Progenitor cell of endocrine pancreas (in vitro differentiated cells): ENCODE results near the gene PTGFRN. TPM values are rescaled to one million over a fixed set of nuclear protein-coding genes. Genes with fewer than 3 reads are reported as not detected.

ENCODE experiments used
- DNase-seq: peaks from one replicate; pipeline ENCODE4 v3.0.0; 2021; ENCODE audit warnings: low spot score; ENCODE audit not compliant: unreplicated experiment
- H3K27ac Mint-ChIP-seq: 2 replicates; pipeline ENCODE4 v1.8.0; 2021; ENCODE audit warnings: mild to moderate bottlenecking, moderate library complexity, mixed read lengths
- H3K27me3 Mint-ChIP-seq: 2 replicates; pipeline ENCODE4 v1.8.0; 2021; ENCODE audit warnings: mixed read lengths
- H3K36me3 Mint-ChIP-seq: 2 replicates; pipeline ENCODE4 v1.8.0; 2022; ENCODE audit warnings: mixed read lengths; ENCODE audit not compliant: insufficient read depth
- H3K4me1 Mint-ChIP-seq: 2 replicates; pipeline ENCODE4 v1.8.0; 2021; ENCODE audit warnings: low read depth, mixed read lengths
- H3K4me3 Mint-ChIP-seq: 2 replicates; pipeline ENCODE4 v1.8.0; 2021; ENCODE audit warnings: low read depth, mild to moderate bottlenecking, moderate library complexity, mixed read lengths
- H3K9me3 Mint-ChIP-seq: 2 replicates; pipeline ENCODE4 v1.8.0; 2021; ENCODE audit warnings: low read depth, mixed read lengths
- total RNA-seq: library from RNA; stranded (reverse); gene quantifications from 2 replicates; pipeline ENCODE4 v1.2.1, GENCODE V29; 2021
- TF ChIP-seq, protein P1 (sequence below): fragments of 200-600 bp; sonication (generic); IDR thresholded peaks from one replicate; pipeline ENCODE4 v1.5.0; 2021; ENCODE audit warnings: antibody characterized with exemption, mild to moderate bottlenecking; ENCODE audit not compliant: unreplicated experiment

The PTGFRN gene
- total RNA-seq, 1 donor from 2014 or later = 42.9 TPM

DNA sequence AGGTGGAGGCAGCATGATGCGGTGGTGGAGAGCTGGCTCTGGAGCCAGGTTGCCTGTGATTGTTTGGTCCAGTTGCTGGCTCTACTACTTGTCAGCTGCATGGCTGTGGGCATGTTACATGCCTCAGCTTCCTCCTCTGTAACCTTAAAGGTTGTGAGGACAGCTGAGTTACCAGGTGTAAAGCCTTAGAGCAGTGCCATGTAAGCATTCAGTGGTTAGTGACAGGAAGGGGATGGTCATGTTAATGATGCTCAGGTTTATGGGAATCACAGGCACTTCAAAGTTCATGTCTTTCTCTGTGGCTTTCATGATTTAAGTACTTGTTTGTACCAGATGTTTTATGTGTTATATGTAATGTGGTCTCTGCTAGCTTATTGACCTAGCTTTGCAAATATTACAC, 32.6 kb downstream of the PTGFRN start:
- H3K4me3 Mint-ChIP-seq = no peak overlapping the region
- H3K36me3 Mint-ChIP-seq = peaks cover 20% of the 10 kb centered on the region
- TF ChIP-seq, protein P1, sequence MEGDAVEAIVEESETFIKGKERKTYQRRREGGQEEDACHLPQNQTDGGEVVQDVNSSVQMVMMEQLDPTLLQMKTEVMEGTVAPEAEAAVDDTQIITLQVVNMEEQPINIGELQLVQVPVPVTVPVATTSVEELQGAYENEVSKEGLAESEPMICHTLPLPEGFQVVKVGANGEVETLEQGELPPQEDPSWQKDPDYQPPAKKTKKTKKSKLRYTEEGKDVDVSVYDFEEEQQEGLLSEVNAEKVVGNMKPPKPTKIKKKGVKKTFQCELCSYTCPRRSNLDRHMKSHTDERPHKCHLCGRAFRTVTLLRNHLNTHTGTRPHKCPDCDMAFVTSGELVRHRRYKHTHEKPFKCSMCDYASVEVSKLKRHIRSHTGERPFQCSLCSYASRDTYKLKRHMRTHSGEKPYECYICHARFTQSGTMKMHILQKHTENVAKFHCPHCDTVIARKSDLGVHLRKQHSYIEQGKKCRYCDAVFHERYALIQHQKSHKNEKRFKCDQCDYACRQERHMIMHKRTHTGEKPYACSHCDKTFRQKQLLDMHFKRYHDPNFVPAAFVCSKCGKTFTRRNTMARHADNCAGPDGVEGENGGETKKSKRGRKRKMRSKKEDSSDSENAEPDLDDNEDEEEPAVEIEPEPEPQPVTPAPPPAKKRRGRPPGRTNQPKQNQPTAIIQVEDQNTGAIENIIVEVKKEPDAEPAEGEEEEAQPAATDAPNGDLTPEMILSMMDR = no peak
- no peaks in the 10 kb centered on the region for H3K27me3 Mint-ChIP-seq
- H3K9me3 Mint-ChIP-seq = no peaks in the 10 kb centered on the region
- peaks cover 11% of the 10 kb centered on the region for H3K4me1 Mint-ChIP-seq
- no peak for DNase-seq
- no peak overlapping the region for H3K27ac Mint-ChIP-seq

DNA sequence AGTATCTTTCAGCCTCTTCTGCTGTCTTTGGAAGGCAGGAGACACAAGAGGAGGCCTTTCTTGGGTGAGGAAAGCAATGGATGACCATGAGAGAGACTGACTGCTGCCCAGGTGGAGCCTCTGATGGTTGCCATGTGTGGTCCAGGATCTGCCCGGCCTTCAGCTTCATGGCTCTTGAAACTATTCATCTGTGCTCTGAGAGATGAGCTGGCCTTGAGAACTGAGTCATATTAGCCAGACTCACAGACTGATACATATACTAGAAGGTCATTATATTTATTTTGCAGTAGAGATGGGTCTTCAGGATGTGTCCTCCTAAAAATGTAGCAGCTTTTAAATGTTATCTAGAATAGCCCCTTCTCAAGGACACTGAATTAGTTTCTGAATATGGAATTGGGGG, 33.7 kb downstream of the PTGFRN start:
- Mint-ChIP-seq H3K27ac (no peak overlapping the region), H3K36me3 (peaks cover 20% of the 10 kb centered on the region), H3K27me3 (no peaks in the 10 kb centered on the region), H3K9me3 (no peaks in the 10 kb centered on the region), H3K4me1 (peaks cover 11% of the 10 kb centered on the region), H3K4me3 (no peak overlapping the region)
- DNase-seq = no peak
- TF ChIP-seq, protein P1 = no peak

DNA sequence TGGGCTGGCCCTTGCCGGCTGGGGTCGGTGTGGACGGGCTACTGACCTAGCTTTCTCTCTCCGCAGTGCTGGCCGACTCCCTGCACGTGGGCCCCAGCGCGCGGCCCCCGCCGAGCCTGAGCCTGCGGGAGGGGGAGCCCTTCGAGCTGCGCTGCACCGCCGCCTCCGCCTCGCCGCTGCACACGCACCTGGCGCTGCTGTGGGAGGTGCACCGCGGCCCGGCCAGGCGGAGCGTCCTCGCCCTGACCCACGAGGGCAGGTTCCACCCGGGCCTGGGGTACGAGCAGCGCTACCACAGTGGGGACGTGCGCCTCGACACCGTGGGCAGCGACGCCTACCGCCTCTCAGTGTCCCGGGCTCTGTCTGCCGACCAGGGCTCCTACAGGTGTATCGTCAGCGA, 34.9 kb downstream of the PTGFRN start:
- Mint-ChIP-seq H3K27me3 (no peaks in the 10 kb centered on the region), H3K27ac (no peak overlapping the region), H3K9me3 (no peaks in the 10 kb centered on the region), H3K4me1 (peaks cover 10% of the 10 kb centered on the region), H3K4me3 (no peak overlapping the region), H3K36me3 (peaks cover 22% of the 10 kb centered on the region)
- no peak for DNase-seq
- TF ChIP-seq, protein P1 = no peak

DNA sequence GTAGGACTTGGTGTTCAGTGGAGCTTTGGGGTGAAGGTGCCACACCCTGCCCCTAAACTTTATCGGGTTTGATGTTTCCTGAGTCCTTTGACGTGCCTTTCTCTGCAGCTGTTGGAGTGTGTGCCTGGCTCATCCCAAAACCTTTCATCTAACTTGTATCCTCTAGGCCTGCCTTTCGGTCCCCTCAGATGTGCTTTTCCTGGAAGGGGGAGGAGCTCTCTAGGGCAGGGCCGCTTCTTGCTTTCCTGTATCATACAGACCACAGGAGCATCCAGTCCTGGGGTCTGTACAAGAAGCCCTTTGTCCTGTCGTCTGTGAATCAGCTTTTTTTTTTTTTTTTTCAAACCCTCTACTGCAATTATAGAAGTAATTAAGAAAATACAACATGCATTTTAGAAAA, 35.7 kb downstream of the PTGFRN start:
- TF ChIP-seq, protein P1 = no peak
- Mint-ChIP-seq H3K4me1 (peaks cover 4% of the 10 kb centered on the region), H3K4me3 (no peak overlapping the region), H3K36me3 (peaks cover 27% of the 10 kb centered on the region), H3K9me3 (no peaks in the 10 kb centered on the region), H3K27me3 (no peaks in the 10 kb centered on the region), H3K27ac (no peak overlapping the region)
- DNase-seq = no peak

DNA sequence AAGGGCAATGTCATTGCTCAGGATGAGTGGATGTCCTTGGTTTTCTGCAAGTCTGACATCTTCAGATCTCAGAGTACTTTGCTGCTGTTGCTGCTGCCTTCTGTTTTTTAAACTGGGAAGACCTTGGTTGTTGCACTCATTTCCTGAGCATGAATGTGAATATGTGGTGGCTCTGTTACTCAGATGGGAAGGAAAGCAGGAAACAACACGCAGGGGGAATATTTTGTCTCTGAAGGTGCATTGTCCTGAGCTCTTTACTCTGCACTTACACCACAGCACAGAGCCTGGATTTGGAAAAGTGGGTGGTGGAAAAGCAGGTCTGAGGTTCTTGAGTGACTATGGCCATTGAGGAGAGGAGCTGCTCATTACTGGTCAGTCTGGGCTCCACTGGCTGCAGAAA, 36.3 kb downstream of the PTGFRN start:
- Mint-ChIP-seq H3K27me3 (no peaks in the 10 kb centered on the region), H3K27ac (no peak overlapping the region), H3K4me3 (no peak overlapping the region), H3K9me3 (no peaks in the 10 kb centered on the region), H3K36me3 (peaks cover 29% of the 10 kb centered on the region), H3K4me1 (no peaks in the 10 kb centered on the region)
- DNase-seq = no peak
- TF ChIP-seq, protein P1 = no peak
